PC-3 (cell line): ENCODE results near the gene SOBP. TPM values are rescaled to one million over a fixed set of nuclear protein-coding genes. Genes with fewer than 3 reads are reported as not detected.

Source experiments
- ATAC-seq: fragments of 200-7000 bp; cut with Tn5 transposase; 2 replicates; pipeline ENCODE4 v1.9.1; 2020; ENCODE audit warnings: mild to moderate bottlenecking, moderate library complexity
- BruUV-seq: library from RNA; stranded (reverse); fragments of 400-500 nt; replicated peaks from 2 replicates; lab custom pipeline; 2021; lab: Mats Ljungman, UMichigan
- CTCF ChIA-PET: fragments of 300-600 bp; sonication (Branson Sonifier 250); formaldehyde crosslinking; loops from one replicate; lab custom pipeline; 2022; ENCODE audit warnings: antibody characterized with exemption; lab: Charles Lee
- POLR2A ChIA-PET: fragments of 300-600 bp; sonication (Branson Sonifier 250); formaldehyde crosslinking; loops from one replicate; lab custom pipeline; 2022; ENCODE audit warnings: antibody characterized with exemption; ENCODE audit not compliant: unreplicated experiment; lab: Charles Lee
- DNase-seq: peaks from one replicate; pipeline ENCODE4 v3.0.0-alpha.2; 2015
- H2AFZ ChIP-seq: fragments of 300-600 bp; sonication (generic); 2 replicates; pipeline ENCODE4 v1.6.0; 2016; ENCODE audit warnings: antibody characterized with exemption, low read length
- H3F3A ChIP-seq: fragments of 300-600 bp; sonication (generic); one replicate; pipeline ENCODE4 v1.6.0; 2017; ENCODE audit warnings: antibody characterized with exemption, low read length, control low read depth, mild to moderate bottlenecking; ENCODE audit not compliant: unreplicated experiment
- H3K27ac ChIP-seq: fragments of 300-600 bp; sonication (generic); 2 replicates; pipeline ENCODE4 v1.5.1; 2016; ENCODE audit warnings: mild to moderate bottlenecking, low read length
- H3K27me3 ChIP-seq: fragments of 300-600 bp; sonication (generic); 2 replicates; pipeline ENCODE4 v1.6.1; 2016; ENCODE audit warnings: low read length, mixed read lengths
- H3K36me3 ChIP-seq: fragments of 300-600 bp; sonication (generic); 2 replicates; pipeline ENCODE4 v1.6.1; 2016; ENCODE audit warnings: low read depth, mixed run types, low read length, mixed read lengths
- H3K4me1 ChIP-seq: fragments of 300-600 bp; sonication (generic); 2 replicates; pipeline ENCODE4 v1.5.1; 2016; ENCODE audit warnings: low read length; ENCODE audit not compliant: insufficient read depth
- H3K4me2 ChIP-seq: fragments of 300-600 bp; sonication (generic); 2 replicates; pipeline ENCODE4 v1.6.0; 2016; ENCODE audit warnings: low read length
- H3K4me3 ChIP-seq: fragments of 300-600 bp; sonication (generic); 2 replicates; pipeline ENCODE4 v1.5.1; 2016; ENCODE audit warnings: mild to moderate bottlenecking, low read length, mixed read lengths
- H3K79me2 ChIP-seq: fragments of 300-600 bp; sonication (generic); 2 replicates; pipeline ENCODE4 v1.6.1; 2017; ENCODE audit warnings: low read length, mixed read lengths
- H3K9ac ChIP-seq: fragments of 300-600 bp; sonication (generic); 2 replicates; pipeline ENCODE4 v1.6.0; 2016; ENCODE audit warnings: mild to moderate bottlenecking, low read length
- H3K9me2 ChIP-seq: fragments of 300-600 bp; sonication (generic); replicated peaks from 2 replicates; pipeline ENCODE4 v1.6.1; 2016; ENCODE audit warnings: mixed run types, low read length, mixed read lengths
- H3K9me3 ChIP-seq: fragments of 300-600 bp; sonication (generic); 2 replicates; pipeline ENCODE4 v1.6.1; 2016; ENCODE audit warnings: low read length, mixed read lengths
- H4K20me1 ChIP-seq: fragments of 300-600 bp; sonication (generic); 2 replicates; pipeline ENCODE4 v1.6.1; 2016; ENCODE audit warnings: low read length, mixed read lengths
- CTCF ChIP-seq: fragments of 300-600 bp; sonication (generic); conservative IDR thresholded peaks from 2 replicates; pipeline ENCODE4 v1.5.1; 2017; ENCODE audit warnings: antibody characterized with exemption, low read depth, mild to moderate bottlenecking, low read length
- EZH2 ChIP-seq: fragments of 300-600 bp; sonication (generic); IDR thresholded peaks from one replicate; pipeline ENCODE4 v1.6.1; 2017; ENCODE audit warnings: antibody characterized with exemption, mild to moderate bottlenecking, low read length; ENCODE audit not compliant: unreplicated experiment
- EZH2phosphoT487 ChIP-seq: fragments of 300-600 bp; sonication (generic); IDR thresholded peaks from 2 replicates; pipeline ENCODE4 v1.6.1; 2018; ENCODE audit warnings: mild to moderate bottlenecking, antibody characterized with exemption, low read length, borderline replicate concordance
- intact Hi-C: fragments of 100-400 bp; cut with micrococcal nuclease; formaldehyde crosslinking; loops from 2 replicates; pipeline ENCODE4 v1.9.0; 2023
- total RNA-seq: library from RNA; depleted of rRNA; stranded (reverse); fragments of >200 nt; gene quantifications from 2 replicates; pipeline ENCODE4 v1.2.3, GENCODE V29; 2014

Gene SOBP
- total RNA-seq, 1 experiment from 2014 or later: 0.15 TPM

GRCh38 chr6:107485157-107485556 lies 4.8 kb upstream of the SOBP start:
- no peak for ATAC-seq
- H3K4me2 ChIP-seq: no peak overlapping the region
- no peaks in the 10 kb centered on the region for H3K9me2 ChIP-seq
- no peaks in the 10 kb centered on the region for H3K79me2 ChIP-seq
- CTCF ChIA-PET: no interaction called here
- H3K36me3 ChIP-seq: no peaks in the 10 kb centered on the region
- H3K27me3 ChIP-seq: peaks cover 27% of the 10 kb centered on the region
- peaks cover 4% of the 10 kb centered on the region; the same call in 1 of the 2 replicates for H3K4me1 ChIP-seq
- H3F3A ChIP-seq: no peaks in the 10 kb centered on the region
- H2AFZ ChIP-seq: no peak overlapping the region
- no peak overlapping the region for H3K27ac ChIP-seq
- no peaks in the 10 kb centered on the region for H4K20me1 ChIP-seq
- no peaks in the 10 kb centered on the region for H3K9me3 ChIP-seq
- intact Hi-C loops: no loop called here
- TF ChIP-seq CTCF: no peak
- TF ChIP-seq EZH2: no peak
- no peak for TF ChIP-seq EZH2phosphoT487
- POLR2A ChIA-PET: no interaction called here
- no TSS peak for BruUV-seq
- no peak overlapping the region for H3K4me3 ChIP-seq
- DNase-seq: no peak
- no peak overlapping the region for H3K9ac ChIP-seq

GRCh38 chr6:107488174-107488874 lies 1.6 kb upstream of the SOBP start:
- no peak overlapping the region for H3K4me3 ChIP-seq
- no peaks in the 10 kb centered on the region for H3K9me3 ChIP-seq
- no peak overlapping the region for H2AFZ ChIP-seq
- H3K79me2 ChIP-seq: no peaks in the 10 kb centered on the region
- H3F3A ChIP-seq: no peaks in the 10 kb centered on the region
- H3K36me3 ChIP-seq: no peaks in the 10 kb centered on the region
- no TSS peak for BruUV-seq
- intact Hi-C loops: no loop called here
- peaks cover 48% of the 10 kb centered on the region for H3K27me3 ChIP-seq
- ATAC-seq (no peak), DNase-seq (no peak)
- POLR2A ChIA-PET: no interaction called here
- H3K4me1 ChIP-seq: no peaks in the 10 kb centered on the region
- CTCF ChIA-PET: no interaction called here
- no peak overlapping the region for H3K9ac ChIP-seq
- TF ChIP-seq EZH2phosphoT487: no peak
- no peak for TF ChIP-seq EZH2
- no peak for TF ChIP-seq CTCF
- H3K9me2 ChIP-seq: no peaks in the 10 kb centered on the region
- no peak overlapping the region for H3K27ac ChIP-seq
- H4K20me1 ChIP-seq: no peaks in the 10 kb centered on the region
- H3K4me2 ChIP-seq: no peak overlapping the region
